ENCODE results near the gene CROCC2.

Gene CROCC2

GRCh38 chr2:240921311-240921994 lies 15.3 kb downstream of the CROCC2 start:
- no peak for DNase-seq (ENCODE audit: low read depth)

- no peak for DNase-seq (ENCODE audit: low read depth)
Observed at GRCh38 chr2:240921995-240922244, 15.8 kb downstream of the CROCC2 start.

GRCh38 chr2:240922245-240922981 lies 16.3 kb downstream of the CROCC2 start:
- no peak for DNase-seq (ENCODE audit: low read depth)

GRCh38 chr2:240922982-240923537 lies 16.9 kb downstream of the CROCC2 start:
- no peak for DNase-seq (ENCODE audit: low read depth)

GRCh38 chr2:240925191-240925567 lies 19.0 kb downstream of the CROCC2 start:
- no peak for DNase-seq (ENCODE audit: low read depth)

- no peak for DNase-seq (ENCODE audit: low read depth)
Observed at GRCh38 chr2:240925568-240926515, 19.7 kb downstream of the CROCC2 start.

- no peak for DNase-seq (ENCODE audit: low read depth)
Observed at GRCh38 chr2:240926516-240927389, 20.6 kb downstream of the CROCC2 start.

GRCh38 chr2:240927390-240927781 lies 21.2 kb downstream of the CROCC2 start:
- no peak for DNase-seq (ENCODE audit: low read depth)

- no peak for DNase-seq (ENCODE audit: low read depth)
Observed at GRCh38 chr2:240928476-240929363, 22.6 kb downstream of the CROCC2 start.

GRCh38 chr2:240929364-240930095 lies 23.4 kb downstream of the CROCC2 start:
- no peak for DNase-seq (ENCODE audit: low read depth)

- no peak for DNase-seq (ENCODE audit: low read depth)
Observed at GRCh38 chr2:240930096-240930630, 24.0 kb downstream of the CROCC2 start.

GRCh38 chr2:240930631-240931318 lies 24.6 kb downstream of the CROCC2 start:
- no peak for DNase-seq (ENCODE audit: low read depth)

- no peak for DNase-seq (ENCODE audit: low read depth)
Observed at GRCh38 chr2:240931319-240931949, 25.3 kb downstream of the CROCC2 start.

- DNase-seq (ENCODE audit: low read depth): no peak
Observed at GRCh38 chr2:240932001-240932723, 26.0 kb downstream of the CROCC2 start.

- no peak for DNase-seq (ENCODE audit: low read depth)
Observed at GRCh38 chr2:240932724-240933047, 26.6 kb downstream of the CROCC2 start.

- no peak for DNase-seq (ENCODE audit: low read depth)
Observed at GRCh38 chr2:240933048-240933965, 27.2 kb downstream of the CROCC2 start.
